Measurements from ENCODE around the gene TRIAP1.

GRCh38 chr12:120406553-120406952, 39.6 kb downstream of the TRIAP1 start:
- TF ChIP-seq CTCF (IDR thresholded peaks at IDR 0.05): no peak
- no peak for TF ChIP-seq POLR2A (IDR thresholded peaks at IDR 0.05)
- TF ChIP-seq EP300 (IDR thresholded peaks at IDR 0.05): no peak
- TF ChIP-seq POLR2AphosphoS5 (IDR thresholded peaks at IDR 0.05): no peak
